HFFc6 (cell line): Measurements from ENCODE around the gene LSP1. TPM values are rescaled to one million over a fixed set of nuclear protein-coding genes. Genes with fewer than 3 reads are reported as not detected.
"Not testable (repeated sequence)": the region's sequence is repeated elsewhere in the genome, so short reads cannot be mapped to it uniquely, and the experiment has no call there.

Experiments
- DNase-seq: peaks from one replicate; pipeline ENCODE4 v3.0.0-alpha.2; 2018
- H3K27ac Mint-ChIP-seq: 2 replicates; pipeline ENCODE4 v1.8.0; 2020; ENCODE audit warnings: mild to moderate bottlenecking, mixed read lengths
- H3K27me3 Mint-ChIP-seq: 2 replicates; pipeline ENCODE4 v1.8.0; 2021; ENCODE audit warnings: mild to moderate bottlenecking, moderate library complexity, mixed read lengths; ENCODE audit not compliant: insufficient read depth
- H3K36me3 Mint-ChIP-seq: 2 replicates; pipeline ENCODE4 v1.8.0; 2021; ENCODE audit warnings: low read depth, mixed read lengths
- H3K4me1 Mint-ChIP-seq: 2 replicates; pipeline ENCODE4 v1.8.0; 2020; ENCODE audit warnings: low read depth, mixed read lengths
- H3K4me3 Mint-ChIP-seq: 2 replicates; pipeline ENCODE4 v1.8.0; 2020; ENCODE audit warnings: mild to moderate bottlenecking, moderate library complexity, mixed read lengths
- H3K9me3 Mint-ChIP-seq: 2 replicates; pipeline ENCODE4 v1.8.0; 2020; ENCODE audit warnings: mild to moderate bottlenecking, mixed read lengths
- CTCF ChIP-seq: fragments of 200-600 bp; sonication (generic); IDR thresholded peaks from 2 replicates; pipeline ENCODE4 v1.5.0; 2021; ENCODE audit warnings: antibody characterized with exemption, mild to moderate bottlenecking
- total RNA-seq, 6 experiments: library from RNA; stranded (reverse); fragmentation: NEBNext Ultra II Directional; extraction: Animal tissue kit (Norgen Biotek cat#: 25700); gene quantifications; 2 replicates in 1 of 6; 3 replicates in 5 of 6; pipeline ENCODE4 v1.2.3, GENCODE V29; 2021

The LSP1 gene
- total RNA-seq, 6 experiments from 2014 or later = 0.18 to 2.6 (median 0.27) TPM; not detected in 2

DNA sequence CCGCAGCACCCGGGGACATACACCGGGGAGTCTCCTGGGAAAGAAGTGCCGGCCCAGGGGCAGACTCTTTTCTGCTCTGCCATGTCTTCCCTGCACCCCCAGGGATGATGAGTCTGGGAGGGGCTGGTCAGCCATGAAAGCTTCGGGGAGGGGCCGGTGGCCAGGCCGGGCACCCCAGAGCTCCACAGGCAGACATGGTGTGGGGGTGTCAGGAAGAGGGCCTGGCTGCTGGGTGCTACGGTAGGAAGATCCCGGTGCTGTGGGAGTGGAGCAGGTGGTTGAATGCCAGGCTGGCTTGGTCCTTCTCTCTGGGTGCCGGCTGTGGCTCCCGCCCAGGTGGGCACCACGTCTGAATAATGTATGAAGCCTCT, 17.4 kb downstream of the LSP1 start:
- H3K9me3 Mint-ChIP-seq = no peaks in the 10 kb centered on the region
- no peak overlapping the region for H3K4me3 Mint-ChIP-seq
- no peaks in the 10 kb centered on the region for H3K36me3 Mint-ChIP-seq
- no peak for TF ChIP-seq CTCF
- no peak for DNase-seq
- H3K27me3 Mint-ChIP-seq = peaks cover 3% of the 10 kb centered on the region
- H3K4me1 Mint-ChIP-seq = no peaks in the 10 kb centered on the region
- H3K27ac Mint-ChIP-seq = no peak overlapping the region

GRCh38 chr11:1870721-1871466, 18.0 kb downstream of the LSP1 start:
- Mint-ChIP-seq H3K9me3 (no peaks in the 10 kb centered on the region), H3K4me3 (no peak overlapping the region), H3K4me1 (no peaks in the 10 kb centered on the region), H3K27me3 (peaks cover 3% of the 10 kb centered on the region), H3K36me3 (no peaks in the 10 kb centered on the region), H3K27ac (no peak overlapping the region)
- TF ChIP-seq CTCF = no peak
- no peak for DNase-seq

- H3K9me3 Mint-ChIP-seq = no peaks in the 10 kb centered on the region
- no peak for TF ChIP-seq CTCF
- H3K36me3 Mint-ChIP-seq = no peaks in the 10 kb centered on the region
- H3K27ac Mint-ChIP-seq = no peak overlapping the region
- peaks cover 3% of the 10 kb centered on the region for H3K27me3 Mint-ChIP-seq
- H3K4me3 Mint-ChIP-seq = no peak overlapping the region
- no peaks in the 10 kb centered on the region for H3K4me1 Mint-ChIP-seq
- DNase-seq = no peak
Observed at GRCh38 chr11:1871531-1871930, 18.6 kb downstream of the LSP1 start.

DNA sequence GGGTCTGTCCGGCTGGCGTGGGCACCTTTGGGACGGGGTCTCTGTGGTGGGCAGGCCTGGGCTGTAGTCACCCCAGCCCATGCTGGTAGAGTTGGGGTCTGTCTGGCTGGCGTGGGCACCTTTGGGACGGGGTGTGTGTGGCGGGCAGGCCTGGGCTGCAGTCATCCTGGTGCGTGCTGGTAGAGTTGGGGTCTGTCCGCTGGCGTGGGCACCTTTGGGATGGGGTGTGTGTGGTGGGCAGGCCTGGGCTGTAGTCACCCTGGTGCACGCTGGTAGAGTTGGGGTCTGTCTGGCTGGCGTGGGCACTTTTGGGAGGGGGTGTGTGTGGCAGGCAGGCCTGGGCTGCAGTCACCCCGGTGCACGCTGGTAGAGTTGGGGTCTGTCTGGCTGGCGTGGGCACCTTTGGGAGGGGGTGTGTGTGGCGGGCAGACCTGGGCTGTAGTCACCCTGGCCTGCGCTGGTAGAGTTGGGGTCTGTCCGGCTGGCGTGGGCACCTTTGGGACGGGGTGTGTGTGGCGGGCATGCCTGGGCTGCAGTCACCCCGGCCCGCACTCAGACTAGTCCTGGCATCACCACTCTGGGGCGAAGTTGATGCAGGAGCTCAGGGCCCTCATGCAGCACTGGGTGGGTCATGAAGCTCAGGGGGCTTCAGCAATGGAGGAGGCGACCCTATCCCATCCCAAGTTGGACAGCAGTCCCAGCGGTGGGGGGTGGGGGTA, 19.5 kb downstream of the LSP1 start:
- no peaks in the 10 kb centered on the region for H3K4me1 Mint-ChIP-seq
- H3K36me3 Mint-ChIP-seq = no peaks in the 10 kb centered on the region
- H3K27me3 Mint-ChIP-seq = peaks cover 3% of the 10 kb centered on the region
- TF ChIP-seq CTCF = no peak
- no peak overlapping the region for H3K27ac Mint-ChIP-seq
- no peak overlapping the region for H3K4me3 Mint-ChIP-seq
- H3K9me3 Mint-ChIP-seq = no peaks in the 10 kb centered on the region
- no peak for DNase-seq

- TF ChIP-seq CTCF = no peak
- no peak overlapping the region for H3K4me3 Mint-ChIP-seq
- H3K27me3 Mint-ChIP-seq = peaks cover 3% of the 10 kb centered on the region
- H3K36me3 Mint-ChIP-seq = no peaks in the 10 kb centered on the region
- H3K27ac Mint-ChIP-seq = no peak overlapping the region
- H3K9me3 Mint-ChIP-seq = no peaks in the 10 kb centered on the region
- DNase-seq = no peak
- H3K4me1 Mint-ChIP-seq = no peaks in the 10 kb centered on the region
Observed at GRCh38 chr11:1873048-1873812, 20.3 kb downstream of the LSP1 start.

DNA sequence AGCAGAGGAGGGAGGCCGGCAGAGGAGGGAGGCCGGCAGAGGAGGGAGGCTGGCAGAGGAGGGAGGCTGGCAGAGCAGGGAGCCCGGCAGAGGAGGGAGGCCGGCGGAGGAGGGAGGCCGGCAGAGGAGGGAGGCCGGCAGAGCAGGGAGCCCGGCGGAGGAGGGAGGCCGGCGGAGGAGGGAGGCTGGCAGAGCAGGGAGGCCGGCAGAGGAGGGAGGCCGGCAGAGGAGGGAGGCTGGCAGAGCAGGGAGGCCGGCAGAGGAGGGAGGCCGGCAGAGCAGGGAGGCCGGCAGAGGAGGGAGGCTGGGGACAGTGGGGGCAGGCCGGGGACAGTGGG, 20.9 kb downstream of the LSP1 start:
- not testable (repeated sequence) for DNase-seq, H3K27me3 Mint-ChIP-seq, H3K4me1 Mint-ChIP-seq, H3K4me3 Mint-ChIP-seq, H3K9me3 Mint-ChIP-seq, H3K27ac Mint-ChIP-seq, H3K36me3 Mint-ChIP-seq

- H3K36me3 Mint-ChIP-seq, H3K4me1 Mint-ChIP-seq, H3K27ac Mint-ChIP-seq, H3K4me3 Mint-ChIP-seq, H3K27me3 Mint-ChIP-seq, DNase-seq, H3K9me3 Mint-ChIP-seq: not testable (repeated sequence)
Observed at GRCh38 chr11:1874441-1875092, 21.7 kb downstream of the LSP1 start.
